Mucosa of descending colon (tissue), 3 donors: Measurements from ENCODE around the gene ZSWIM7. TPM values are rescaled to one million over a fixed set of nuclear protein-coding genes. Genes with fewer than 3 reads are reported as not detected.
A peak's percentile ranks its signal among the peaks of the same experiment; 100 is the strongest.

Source experiments
- ATAC-seq: fragments of 200-7000 bp; cut with Tn5 transposase; one replicate; pipeline ENCODE4 v1.9.1; 2020; ENCODE audit warnings: mild to moderate bottlenecking, moderate library complexity
- DNase-seq, 3 donors: peaks; one replicate each; pipeline ENCODE4 v3.0.0-alpha.2; 2020
- H3K36me3 ChIP-seq: fragments of 200-600 bp; one replicate; pipeline ENCODE4 v1.8.0; 2021; ENCODE audit warnings: low read depth, mild to moderate bottlenecking
- H3K4me1 ChIP-seq: fragments of 200-600 bp; one replicate; pipeline ENCODE4 v1.8.0; 2021; ENCODE audit warnings: low read depth, mild to moderate bottlenecking
- H3K4me3 ChIP-seq: fragments of 200-600 bp; one replicate; pipeline ENCODE4 v1.8.0; 2021; ENCODE audit warnings: mild to moderate bottlenecking
- H3K9me3 ChIP-seq: fragments of 200-600 bp; one replicate; pipeline ENCODE4 v1.8.0; 2021; ENCODE audit warnings: mild to moderate bottlenecking
- CTCF ChIP-seq: fragments of 200-600 bp; IDR thresholded peaks from one replicate; pipeline ENCODE4 v1.8.0; 2022; ENCODE audit warnings: antibody characterized with exemption, mild to moderate bottlenecking
- intact Hi-C, 2 donors: fragments of 100-400 bp; cut with DNase I in 1 of 2; cut with micrococcal nuclease in 1 of 2; formaldehyde crosslinking; loops; one replicate each; pipeline versions ENCODE4 v1.11.0 to v1.11.1; 2022; cut with DNase I, micrococcal nuclease
- total RNA-seq, 3 donors: library from RNA; stranded (reverse); fragmentation: NEBNext Ultra II Directional in 2 of 3; extraction: Animal tissue kit (Norgen Biotek cat#: 25700) in 2 of 3; gene quantifications; one replicate each; pipeline versions ENCODE4 v1.2.1 to v1.2.4, GENCODE V29; 2021 to 2023
- donor health status: DM: no; HTN: no; CAD: no; lungs with moderate emphysema.
- donor health status: DM: no; HTN: no; CAD: no.
- donor health status: DM: no; HTN: yes; CAD: no.

Gene ZSWIM7
- total RNA-seq, 3 donors from 2014 or later, result 17.3 to 32.1 (median 26.0) TPM

- no peak for DNase-seq
- H3K36me3 ChIP-seq, result no peaks in the 10 kb centered on the region
- no peak for ATAC-seq
These were observed 43.5 kb downstream of the ZSWIM7 start for GRCh38 chr17:15955793-15956541.

GRCh38 chr17:15954222-15954621 is 45.3 kb downstream of the ZSWIM7 start:
- peaks cover 18% of the 10 kb centered on the region for H3K4me1 ChIP-seq
- no peak for ATAC-seq
- TF ChIP-seq CTCF, result no peak

More at GRCh38 chr17:15955793-15956541, 43.5 kb downstream of the ZSWIM7 start:
- intact Hi-C loops, result no loop called here
- no peak for TF ChIP-seq CTCF
- H3K4me1 ChIP-seq, result peaks cover 18% of the 10 kb centered on the region
- no peaks in the 10 kb centered on the region for H3K9me3 ChIP-seq
- no peak overlapping the region for H3K4me3 ChIP-seq

GRCh38 chr17:15952916-15953790 is 46.4 kb downstream of the ZSWIM7 start:
- intact Hi-C loops, result no loop called here
- no peak for DNase-seq

More at GRCh38 chr17:15954222-15954621, 45.3 kb downstream of the ZSWIM7 start:
- Histone ChIP-seq H3K9me3 (no peaks in the 10 kb centered on the region), H3K4me3 (no peak overlapping the region), H3K36me3 (no peaks in the 10 kb centered on the region)
- no peak for DNase-seq
- intact Hi-C loops, result no loop called here

GRCh38 chr17:15952048-15952532 is 47.4 kb downstream of the ZSWIM7 start:
- no peak for TF ChIP-seq CTCF
- Histone ChIP-seq H3K4me3 (no peak overlapping the region), H3K4me1 (peaks cover 19% of the 10 kb centered on the region), H3K36me3 (no peaks in the 10 kb centered on the region), H3K9me3 (no peaks in the 10 kb centered on the region)
- DNase-seq (no peak), ATAC-seq (peak; percentile 45)
- intact Hi-C loops, result no loop called here

More at GRCh38 chr17:15952916-15953790, 46.4 kb downstream of the ZSWIM7 start:
- no peak for ATAC-seq
- Histone ChIP-seq H3K9me3 (no peaks in the 10 kb centered on the region), H3K36me3 (no peaks in the 10 kb centered on the region), H3K4me3 (no peak overlapping the region), H3K4me1 (peaks cover 11% of the 10 kb centered on the region)
- no peak for TF ChIP-seq CTCF

GRCh38 chr17:15951368-15952047 is 48.0 kb downstream of the ZSWIM7 start:
- Histone ChIP-seq H3K36me3 (no peaks in the 10 kb centered on the region), H3K4me3 (no peak overlapping the region), H3K9me3 (no peaks in the 10 kb centered on the region), H3K4me1 (peaks cover 22% of the 10 kb centered on the region)
- intact Hi-C loops, result no loop called here
- TF ChIP-seq CTCF, result no peak
- no peak for DNase-seq
- peak; percentile 7 for ATAC-seq
